ENCODE data around the gene ABCC4. TPM values are rescaled to one million over a fixed set of nuclear protein-coding genes. Genes with fewer than 3 reads are reported as not detected.

ABCC4 gene
- total and polyA plus RNA-seq, 4 experiments from 2014 or later: 4.8 to 10.0 (median 6.9) TPM

GRCh38 chr13:95256091-95256490 is 45.2 kb downstream of the ABCC4 start:
- Histone ChIP-seq H3K36me3 (ENCODE audit: insufficient read depth, low read length) (no peaks in the 10 kb centered on the region), H3K9me3 (ENCODE audit: control insufficient read depth in 1 of 2, low read length in 2 of 2) (no peaks in the 10 kb centered on the region), H3K4me3 (ENCODE audit: low read length in 2 of 2) (no peak overlapping the region), H3K27me3 (ENCODE audit: insufficient read depth, low read length) (no peaks in the 10 kb centered on the region), H3K4me1 (ENCODE audit: insufficient read depth, low read length) (no peaks in the 10 kb centered on the region), H3K27ac (ENCODE audit: low read depth, low read length) (no peak overlapping the region)
- H3K36me3 Mint-ChIP-seq: peaks cover 7 to 25% of the 10 kb centered on the region in 2 donors
- POLR2A ChIA-PET (ENCODE audit: partially characterized antibody): no interaction called here
- H3K27ac Mint-ChIP-seq: no peak overlapping the region
- H3K9me3 Mint-ChIP-seq: no peaks in the 10 kb centered on the region
- no peak for DNase-seq
- no peaks in the 10 kb centered on the region for H3K27me3 Mint-ChIP-seq
- intact Hi-C loops (cut with micrococcal nuclease): no loop called here
- peaks cover 0 to 7% (median 4%) of the 10 kb centered on the region in 4 donors for H3K4me1 Mint-ChIP-seq
- CTCF ChIA-PET (ENCODE audit: partially characterized antibody): interaction anchor here (1.1 kb wide), 1 partner anchor 40 kb away, joined by 3 read pairs; no protein-coding TSS in a partner anchor
- H3K4me3 Mint-ChIP-seq: no peak overlapping the region

GRCh38 chr13:95255072-95255732 is 46.0 kb downstream of the ABCC4 start:
- CTCF ChIA-PET (ENCODE audit: partially characterized antibody): no interaction called here
- H3K4me1 ChIP-seq (ENCODE audit: insufficient read depth, low read length): no peaks in the 10 kb centered on the region
- Mint-ChIP-seq H3K27ac (no peak overlapping the region), H3K36me3 (peaks cover 7 to 19% of the 10 kb centered on the region in 2 donors), H3K27me3 (no peaks in the 10 kb centered on the region), H3K9me3 (no peaks in the 10 kb centered on the region), H3K4me1 (peaks cover 0 to 5% (median 4%) of the 10 kb centered on the region in 4 donors), H3K4me3 (no peak overlapping the region)
- H3K36me3 ChIP-seq (ENCODE audit: insufficient read depth, low read length): no peaks in the 10 kb centered on the region
- DNase-seq: no peak
- no peak overlapping the region for H3K27ac ChIP-seq (ENCODE audit: low read depth, low read length)
- H3K4me3 ChIP-seq (ENCODE audit: low read length in 2 of 2): no peak overlapping the region
- no peaks in the 10 kb centered on the region for H3K9me3 ChIP-seq (ENCODE audit: control insufficient read depth in 1 of 2, low read length in 2 of 2)
- intact Hi-C loops (cut with micrococcal nuclease): no loop called here
- POLR2A ChIA-PET (ENCODE audit: partially characterized antibody): no interaction called here
- H3K27me3 ChIP-seq (ENCODE audit: insufficient read depth, low read length): no peaks in the 10 kb centered on the region

GRCh38 chr13:95254339-95254738 is 46.9 kb downstream of the ABCC4 start:
- ChIA-PET POLR2A (ENCODE audit: partially characterized antibody) (no interaction called here), CTCF (ENCODE audit: partially characterized antibody) (no interaction called here)
- Histone ChIP-seq H3K4me3 (ENCODE audit: low read length in 2 of 2) (no peak overlapping the region), H3K4me1 (ENCODE audit: insufficient read depth, low read length) (no peaks in the 10 kb centered on the region), H3K9me3 (ENCODE audit: control insufficient read depth in 1 of 2, low read length in 2 of 2) (no peaks in the 10 kb centered on the region), H3K27ac (ENCODE audit: low read depth, low read length) (no peak overlapping the region), H3K27me3 (ENCODE audit: insufficient read depth, low read length) (no peaks in the 10 kb centered on the region), H3K36me3 (ENCODE audit: insufficient read depth, low read length) (no peaks in the 10 kb centered on the region)
- Mint-ChIP-seq H3K4me1 (peaks cover 0 to 6% (median 5%) of the 10 kb centered on the region in 4 donors), H3K36me3 (peaks cover 4 to 17% of the 10 kb centered on the region in 2 donors), H3K27ac (no peak overlapping the region), H3K27me3 (no peaks in the 10 kb centered on the region), H3K4me3 (no peak overlapping the region), H3K9me3 (no peaks in the 10 kb centered on the region)
- DNase-seq: no peak
- intact Hi-C loops (cut with micrococcal nuclease): no loop called here

- Mint-ChIP-seq H3K36me3 (peaks cover 4 to 8% of the 10 kb centered on the region in 2 donors), H3K9me3 (no peaks in the 10 kb centered on the region), H3K4me1 (peaks cover 0 to 6% (median 5%) of the 10 kb centered on the region in 4 donors), H3K4me3 (no peak overlapping the region), H3K27me3 (no peaks in the 10 kb centered on the region), H3K27ac (no peak overlapping the region)
- ChIA-PET CTCF (ENCODE audit: partially characterized antibody) (no interaction called here), POLR2A (ENCODE audit: partially characterized antibody) (no interaction called here)
- intact Hi-C loops (cut with micrococcal nuclease): no loop called here
- no peak for DNase-seq
- Histone ChIP-seq H3K27me3 (ENCODE audit: insufficient read depth, low read length) (no peaks in the 10 kb centered on the region), H3K4me3 (ENCODE audit: low read length in 2 of 2) (no peak overlapping the region), H3K36me3 (ENCODE audit: insufficient read depth, low read length) (no peaks in the 10 kb centered on the region), H3K9me3 (ENCODE audit: control insufficient read depth in 1 of 2, low read length in 2 of 2) (no peaks in the 10 kb centered on the region), H3K4me1 (ENCODE audit: insufficient read depth, low read length) (no peaks in the 10 kb centered on the region), H3K27ac (ENCODE audit: low read depth, low read length) (no peak overlapping the region)
These were observed 48.2 kb downstream of the ABCC4 start for GRCh38 chr13:95253033-95253432.

GRCh38 chr13:95251641-95252040 is 49.6 kb downstream of the ABCC4 start:
- peaks cover 0 to 6% (median 5%) of the 10 kb centered on the region in 4 donors for H3K4me1 Mint-ChIP-seq

GRCh38 chr13:95250961-95251360 is 50.3 kb downstream of the ABCC4 start:
- Histone ChIP-seq H3K4me1 (ENCODE audit: insufficient read depth, low read length) (no peaks in the 10 kb centered on the region), H3K36me3 (ENCODE audit: insufficient read depth, low read length) (no peaks in the 10 kb centered on the region), H3K27me3 (ENCODE audit: insufficient read depth, low read length) (no peaks in the 10 kb centered on the region), H3K27ac (ENCODE audit: low read depth, low read length) (no peak overlapping the region), H3K4me3 (ENCODE audit: low read length in 2 of 2) (no peak overlapping the region), H3K9me3 (ENCODE audit: control insufficient read depth in 1 of 2, low read length in 2 of 2) (no peaks in the 10 kb centered on the region)
- CTCF ChIA-PET (ENCODE audit: partially characterized antibody): interaction anchor here (1.4 kb wide), 1 partner anchor 130 kb away, joined by 3 read pairs; no protein-coding TSS in a partner anchor
- no peak overlapping the region for H3K4me3 Mint-ChIP-seq
- intact Hi-C loops (cut with micrococcal nuclease): no loop called here
- H3K4me1 Mint-ChIP-seq: peaks cover 0 to 7% (median 5%) of the 10 kb centered on the region in 4 donors
- POLR2A ChIA-PET (ENCODE audit: partially characterized antibody): no interaction called here
- peaks cover 16 to 18% of the 10 kb centered on the region in 2 donors for H3K36me3 Mint-ChIP-seq
- H3K9me3 Mint-ChIP-seq: no peaks in the 10 kb centered on the region
- no peaks in the 10 kb centered on the region for H3K27me3 Mint-ChIP-seq
- no peak for DNase-seq
- H3K27ac Mint-ChIP-seq: no peak overlapping the region

More at GRCh38 chr13:95251641-95252040, 49.6 kb downstream of the ABCC4 start:
- no peaks in the 10 kb centered on the region for H3K27me3 Mint-ChIP-seq
- H3K9me3 ChIP-seq (ENCODE audit: control insufficient read depth in 1 of 2, low read length in 2 of 2): no peaks in the 10 kb centered on the region
- H3K4me3 ChIP-seq (ENCODE audit: low read length in 2 of 2): no peak overlapping the region
- H3K36me3 ChIP-seq (ENCODE audit: insufficient read depth, low read length): no peaks in the 10 kb centered on the region
- peaks cover 9 to 11% of the 10 kb centered on the region in 2 donors for H3K36me3 Mint-ChIP-seq
- no peaks in the 10 kb centered on the region for H3K4me1 ChIP-seq (ENCODE audit: insufficient read depth, low read length)
- CTCF ChIA-PET (ENCODE audit: partially characterized antibody): no interaction called here
- intact Hi-C loops (cut with micrococcal nuclease): no loop called here
- no peak overlapping the region for H3K27ac ChIP-seq (ENCODE audit: low read depth, low read length)
- no peak overlapping the region for H3K27ac Mint-ChIP-seq
- no peaks in the 10 kb centered on the region for H3K9me3 Mint-ChIP-seq
- DNase-seq: no peak
- POLR2A ChIA-PET (ENCODE audit: partially characterized antibody): no interaction called here
- no peak overlapping the region for H3K4me3 Mint-ChIP-seq
- no peaks in the 10 kb centered on the region for H3K27me3 ChIP-seq (ENCODE audit: insufficient read depth, low read length)

- DNase-seq: no peak
- CTCF ChIA-PET (ENCODE audit: partially characterized antibody): interaction anchor here (0.5 kb wide), 1 partner anchor 12 kb away, joined by 3 read pairs; no protein-coding TSS in a partner anchor
- Mint-ChIP-seq H3K4me3 (no peak overlapping the region), H3K9me3 (peaks cover 0 to 1% (median 0%) of the 10 kb centered on the region in 8 donors), H3K27me3 (no peaks in the 10 kb centered on the region), H3K4me1 (peaks cover 0 to 12% (median 4%) of the 10 kb centered on the region in 4 donors), H3K36me3 (peaks cover 20 to 26% of the 10 kb centered on the region in 2 donors), H3K27ac (no peak overlapping the region)
- Histone ChIP-seq H3K36me3 (ENCODE audit: insufficient read depth, low read length) (no peaks in the 10 kb centered on the region), H3K9me3 (ENCODE audit: control insufficient read depth in 1 of 2, low read length in 2 of 2) (no peaks in the 10 kb centered on the region), H3K27ac (ENCODE audit: low read depth, low read length) (no peak overlapping the region), H3K4me3 (ENCODE audit: low read length in 2 of 2) (no peak overlapping the region), H3K27me3 (ENCODE audit: insufficient read depth, low read length) (no peaks in the 10 kb centered on the region), H3K4me1 (ENCODE audit: insufficient read depth, low read length) (no peaks in the 10 kb centered on the region)
- POLR2A ChIA-PET (ENCODE audit: partially characterized antibody): no interaction called here
- intact Hi-C loops (cut with micrococcal nuclease): no loop called here
These were observed 52.3 kb downstream of the ABCC4 start for GRCh38 chr13:95248953-95249352.

Data from CD4-positive, alpha-beta memory T cell (primary cell).